ENCODE measurements around the gene ZDHHC8.
A peak's percentile ranks its signal among the peaks of the same experiment; 100 is the strongest.

The ZDHHC8 gene

DNA sequence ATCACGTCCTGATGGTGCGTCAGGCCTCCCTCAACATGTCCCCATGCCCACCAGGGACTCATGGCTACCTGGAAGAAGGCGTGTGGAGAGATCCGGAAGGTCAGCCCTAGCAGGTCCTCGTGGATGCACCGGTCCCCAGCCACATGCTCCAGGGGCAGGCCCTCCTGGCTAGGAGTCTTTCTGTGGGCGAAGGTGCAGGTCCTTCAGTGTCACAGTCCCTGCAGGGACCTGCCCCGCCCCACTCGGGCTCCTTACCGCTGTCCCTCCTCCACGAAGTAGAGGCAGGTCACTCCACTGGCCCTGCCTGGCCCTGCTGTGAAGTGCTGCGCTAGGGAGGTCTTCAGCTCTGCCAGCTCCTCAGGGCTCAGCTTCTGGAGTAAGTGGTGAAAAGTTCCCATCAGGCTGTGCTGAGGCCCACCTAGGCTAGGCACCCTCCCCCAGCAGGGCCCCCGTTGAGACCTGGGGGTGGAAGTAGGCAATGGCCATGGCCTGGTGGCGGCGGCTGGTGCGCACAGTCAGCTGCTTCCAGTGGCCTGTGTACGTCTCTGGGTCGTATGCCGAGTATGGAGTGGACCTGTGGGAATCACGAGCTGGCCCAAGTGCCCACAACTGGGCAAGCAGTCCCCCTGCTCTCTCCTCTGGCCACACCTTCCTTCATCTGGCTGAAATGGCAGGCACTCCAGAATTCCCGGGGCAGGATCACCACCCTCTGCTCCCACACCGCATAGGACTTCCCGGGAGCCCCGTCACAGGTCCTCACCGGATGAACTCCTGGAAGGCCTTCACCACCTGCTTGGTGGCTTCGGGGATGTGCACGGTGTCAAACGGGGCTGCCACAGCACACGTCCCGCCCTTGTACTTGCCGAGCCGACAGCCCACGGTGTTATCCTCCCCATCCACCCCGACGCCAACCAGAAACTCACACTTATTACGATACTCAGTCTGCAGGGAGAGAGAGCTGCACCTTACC, 16.8 kb upstream of the ZDHHC8 start:
- peak overlapping the region; percentile 99; the same call in 1 of the 2 replicates for H3K9ac ChIP-seq (ENCODE audit: low read length)
- no peak overlapping the region for H3K4me3 ChIP-seq (ENCODE audit: low read depth, low read length, poor library complexity, severe bottlenecking)
- TF ChIP-seq CTCF (IDR thresholded peaks at IDR 0.05; ENCODE audit: low read length) (no peak), EZH2 (IDR thresholded peaks at IDR 0.05; ENCODE audit: borderline replicate concordance, low read length) (no peak)
- H3K4me1 ChIP-seq (ENCODE audit: insufficient read depth, low read length, severe bottlenecking), result peaks cover 44% of the 10 kb centered on the region
- H3K27ac ChIP-seq (ENCODE audit: low read depth, low read length, poor library complexity, severe bottlenecking), result no peak overlapping the region
- H3F3A ChIP-seq (ENCODE audit: insufficient read depth, low read length), result peaks cover 6% of the 10 kb centered on the region; the same call in 1 of the 2 replicates
- H3K36me3 ChIP-seq (ENCODE audit: insufficient read depth, low read length), result peaks cover 82% of the 10 kb centered on the region
- H3K9me2 ChIP-seq (ENCODE audit: low read depth, low read length), result no peaks in the 10 kb centered on the region
- H3K79me2 ChIP-seq (ENCODE audit: insufficient read depth, low read length), result peaks cover 34% of the 10 kb centered on the region
- H3K27me3 ChIP-seq (ENCODE audit: insufficient read depth, low read length), result no peaks in the 10 kb centered on the region
- H4K20me1 ChIP-seq (ENCODE audit: insufficient read depth, low read length), result no peaks in the 10 kb centered on the region
- peak overlapping the region; percentile 81 for H3K4me2 ChIP-seq (ENCODE audit: low read length)
- no peak overlapping the region for H2AFZ ChIP-seq (ENCODE audit: low read length)
- H3K9me3 ChIP-seq (ENCODE audit: low read length), result no peaks in the 10 kb centered on the region

DNA sequence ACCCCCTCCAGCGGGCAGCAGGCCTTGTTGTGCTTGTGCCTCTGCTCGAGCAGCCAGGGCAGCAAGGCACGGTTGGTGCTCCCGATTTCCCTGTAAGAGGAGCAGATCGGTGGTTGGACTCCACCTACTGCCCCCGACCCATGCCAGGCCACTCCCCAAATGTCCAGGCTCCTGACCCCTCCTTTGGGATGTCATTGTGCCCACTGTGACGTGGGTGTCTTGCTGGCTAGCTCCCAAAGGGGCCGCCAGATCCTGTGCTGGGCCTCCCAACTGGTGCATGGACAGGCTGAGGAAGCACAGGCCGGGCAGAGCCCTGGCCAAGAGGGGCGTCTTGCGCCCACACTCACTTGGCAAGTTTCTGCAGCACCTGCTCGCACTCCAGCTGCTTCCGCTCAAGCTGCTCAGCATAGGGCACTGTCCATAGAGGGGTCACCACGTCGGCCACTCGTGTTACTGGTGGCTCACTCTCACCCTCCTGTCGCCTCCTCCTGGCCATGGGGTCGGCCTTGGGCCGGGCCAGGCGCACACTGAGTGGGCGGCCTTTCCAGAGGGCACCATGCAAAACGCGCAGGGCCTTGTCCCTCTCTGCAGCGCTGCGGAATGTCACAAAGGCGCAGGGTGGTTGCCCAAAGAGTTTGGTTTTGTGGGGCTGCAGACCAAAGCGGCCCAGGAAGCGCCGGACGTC, 15.8 kb upstream of the ZDHHC8 start, which contains the start of gene RANBP1:
Gene RANBP1 (plus strand): TSS at position 414 of the 685 bp plus-strand sequence. CDS start 81 bp downstream, at position 495.
- Histone ChIP-seq H4K20me1 (ENCODE audit: insufficient read depth, low read length) (no peaks in the 10 kb centered on the region), H3K4me2 (ENCODE audit: low read length) (peak within 1 kb of the TSS; percentile 81), H3K4me3 (ENCODE audit: low read depth, low read length, poor library complexity, severe bottlenecking) (peak within 1 kb of the TSS; percentile 96), H3K27me3 (ENCODE audit: insufficient read depth, low read length) (no peaks in the 10 kb centered on the region), H3F3A (ENCODE audit: insufficient read depth, low read length) (peaks cover 1% of the 10 kb centered on the region; the same call in 1 of the 2 replicates), H3K36me3 (ENCODE audit: insufficient read depth, low read length) (peaks cover 82% of the 10 kb centered on the region), H3K27ac (ENCODE audit: low read depth, low read length, poor library complexity, severe bottlenecking) (peak within 1 kb of the TSS; percentile 57), H3K79me2 (ENCODE audit: insufficient read depth, low read length) (peaks cover 45% of the 10 kb centered on the region), H2AFZ (ENCODE audit: low read length) (no peak within 1 kb of the TSS), H3K4me1 (ENCODE audit: insufficient read depth, low read length, severe bottlenecking) (peaks cover 48% of the 10 kb centered on the region), H3K9ac (ENCODE audit: low read length) (peak within 1 kb of the TSS; percentile 99), H3K9me2 (ENCODE audit: low read depth, low read length) (no peaks in the 10 kb centered on the region), H3K9me3 (ENCODE audit: low read length) (no peaks in the 10 kb centered on the region)
- no peak for TF ChIP-seq CTCF (IDR thresholded peaks at IDR 0.05; ENCODE audit: low read length)
- no peak for TF ChIP-seq EZH2 (IDR thresholded peaks at IDR 0.05; ENCODE audit: borderline replicate concordance, low read length)

- H3K79me2 ChIP-seq (ENCODE audit: insufficient read depth, low read length), result peaks cover 45% of the 10 kb centered on the region
- no peak overlapping the region for H2AFZ ChIP-seq (ENCODE audit: low read length)
- H3K9me3 ChIP-seq (ENCODE audit: low read length), result no peaks in the 10 kb centered on the region
- H3K27me3 ChIP-seq (ENCODE audit: insufficient read depth, low read length), result no peaks in the 10 kb centered on the region
- no peaks in the 10 kb centered on the region for H3F3A ChIP-seq (ENCODE audit: insufficient read depth, low read length)
- TF ChIP-seq CTCF (IDR thresholded peaks at IDR 0.05; ENCODE audit: low read length) (no peak), EZH2 (IDR thresholded peaks at IDR 0.05; ENCODE audit: borderline replicate concordance, low read length) (no peak)
- no peaks in the 10 kb centered on the region for H3K9me2 ChIP-seq (ENCODE audit: low read depth, low read length)
- peak overlapping the region; percentile 99 for H3K9ac ChIP-seq (ENCODE audit: low read length)
- H4K20me1 ChIP-seq (ENCODE audit: insufficient read depth, low read length), result no peaks in the 10 kb centered on the region
- H3K4me2 ChIP-seq (ENCODE audit: low read length), result peak overlapping the region; percentile 81
- H3K4me3 ChIP-seq (ENCODE audit: low read depth, low read length, poor library complexity, severe bottlenecking), result peak overlapping the region; percentile 96
- peaks cover 45% of the 10 kb centered on the region for H3K4me1 ChIP-seq (ENCODE audit: insufficient read depth, low read length, severe bottlenecking)
- peaks cover 84% of the 10 kb centered on the region for H3K36me3 ChIP-seq (ENCODE audit: insufficient read depth, low read length)
- peak overlapping the region; percentile 57 for H3K27ac ChIP-seq (ENCODE audit: low read depth, low read length, poor library complexity, severe bottlenecking)
Observed at GRCh38 chr22:20116376-20116950, 15.1 kb upstream of the ZDHHC8 start.
